ENCODE results near the gene AXIN2.

AXIN2 gene

DNA sequence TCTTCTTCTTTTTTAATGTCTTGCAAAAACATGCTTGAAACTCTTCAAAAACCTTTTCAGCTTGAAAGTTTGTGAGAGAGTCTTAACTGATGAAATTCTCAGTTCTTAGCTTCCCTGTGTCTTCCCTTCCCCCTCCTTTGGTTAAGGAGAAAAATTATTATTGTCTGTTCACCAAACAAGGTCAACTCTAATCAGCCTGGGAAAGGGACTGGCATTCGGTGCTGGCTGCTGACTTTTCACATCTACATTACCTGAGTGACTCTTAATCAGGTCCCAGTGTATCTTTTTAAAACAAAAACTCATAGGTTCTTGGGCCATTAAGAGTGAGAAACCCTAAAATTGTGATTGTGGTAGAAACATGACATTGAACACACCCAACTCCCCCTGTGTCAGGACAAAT, 39.1 kb upstream of the AXIN2 start:
- no peak overlapping the region for H3K4me3 ChIP-seq (replicated peaks; ENCODE audit: low read depth, low read length)
- DNase-seq (ENCODE audit: extremely low read depth, low read depth): no peak
- TF ChIP-seq, protein P1, sequence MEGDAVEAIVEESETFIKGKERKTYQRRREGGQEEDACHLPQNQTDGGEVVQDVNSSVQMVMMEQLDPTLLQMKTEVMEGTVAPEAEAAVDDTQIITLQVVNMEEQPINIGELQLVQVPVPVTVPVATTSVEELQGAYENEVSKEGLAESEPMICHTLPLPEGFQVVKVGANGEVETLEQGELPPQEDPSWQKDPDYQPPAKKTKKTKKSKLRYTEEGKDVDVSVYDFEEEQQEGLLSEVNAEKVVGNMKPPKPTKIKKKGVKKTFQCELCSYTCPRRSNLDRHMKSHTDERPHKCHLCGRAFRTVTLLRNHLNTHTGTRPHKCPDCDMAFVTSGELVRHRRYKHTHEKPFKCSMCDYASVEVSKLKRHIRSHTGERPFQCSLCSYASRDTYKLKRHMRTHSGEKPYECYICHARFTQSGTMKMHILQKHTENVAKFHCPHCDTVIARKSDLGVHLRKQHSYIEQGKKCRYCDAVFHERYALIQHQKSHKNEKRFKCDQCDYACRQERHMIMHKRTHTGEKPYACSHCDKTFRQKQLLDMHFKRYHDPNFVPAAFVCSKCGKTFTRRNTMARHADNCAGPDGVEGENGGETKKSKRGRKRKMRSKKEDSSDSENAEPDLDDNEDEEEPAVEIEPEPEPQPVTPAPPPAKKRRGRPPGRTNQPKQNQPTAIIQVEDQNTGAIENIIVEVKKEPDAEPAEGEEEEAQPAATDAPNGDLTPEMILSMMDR (IDR thresholded peaks at IDR 0.05; ENCODE audit: low read depth, low read length, missing control alignments): no peak

DNA sequence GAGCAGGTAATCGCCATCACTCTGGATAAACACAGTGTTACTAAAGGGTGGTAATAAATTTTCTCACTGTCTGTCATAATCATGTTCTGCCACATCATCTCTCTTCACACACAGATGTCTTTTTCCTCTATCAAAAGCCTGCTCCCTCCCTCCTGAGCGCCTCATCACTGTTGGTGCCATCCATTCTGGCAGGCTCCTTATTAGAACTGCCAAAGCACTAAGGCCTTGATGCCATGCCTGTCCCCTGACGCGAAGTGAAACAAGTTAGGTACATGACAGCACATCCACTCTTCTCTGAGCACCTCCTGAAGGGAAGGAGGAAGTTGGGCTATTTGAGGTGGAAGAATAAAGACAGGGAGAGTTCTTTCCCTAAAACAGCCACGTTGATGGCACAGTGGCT, 38.2 kb upstream of the AXIN2 start:
- no peak overlapping the region for H3K4me3 ChIP-seq (replicated peaks; ENCODE audit: low read depth, low read length)
- no peak for DNase-seq (ENCODE audit: extremely low read depth, low read depth)
- TF ChIP-seq, protein P1 (IDR thresholded peaks at IDR 0.05; ENCODE audit: low read depth, low read length, missing control alignments): no peak

DNA sequence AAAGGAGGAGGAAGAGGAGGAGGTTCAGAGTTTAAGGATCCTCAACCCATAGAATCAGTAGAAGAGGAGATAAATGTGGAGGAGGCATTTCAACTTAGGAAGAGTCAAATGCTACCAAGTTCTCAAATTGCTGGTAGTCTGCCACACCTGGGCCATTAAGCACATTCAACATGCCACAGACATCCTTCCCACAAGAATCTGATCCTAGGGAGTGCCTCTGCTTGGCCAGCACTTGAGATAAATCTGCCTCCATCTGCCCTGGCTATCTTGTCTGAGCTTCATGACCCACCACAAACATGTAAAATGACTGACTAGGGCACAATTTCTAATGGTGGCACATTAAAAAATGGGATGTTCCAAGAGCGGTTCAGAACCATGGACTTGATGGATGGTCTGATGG, 37.3 kb upstream of the AXIN2 start:
- H3K4me3 ChIP-seq (replicated peaks; ENCODE audit: low read depth, low read length): no peak overlapping the region
- TF ChIP-seq, protein P1 (IDR thresholded peaks at IDR 0.05; ENCODE audit: low read depth, low read length, missing control alignments): no peak
- DNase-seq (ENCODE audit: extremely low read depth, low read depth): no peak

DNA sequence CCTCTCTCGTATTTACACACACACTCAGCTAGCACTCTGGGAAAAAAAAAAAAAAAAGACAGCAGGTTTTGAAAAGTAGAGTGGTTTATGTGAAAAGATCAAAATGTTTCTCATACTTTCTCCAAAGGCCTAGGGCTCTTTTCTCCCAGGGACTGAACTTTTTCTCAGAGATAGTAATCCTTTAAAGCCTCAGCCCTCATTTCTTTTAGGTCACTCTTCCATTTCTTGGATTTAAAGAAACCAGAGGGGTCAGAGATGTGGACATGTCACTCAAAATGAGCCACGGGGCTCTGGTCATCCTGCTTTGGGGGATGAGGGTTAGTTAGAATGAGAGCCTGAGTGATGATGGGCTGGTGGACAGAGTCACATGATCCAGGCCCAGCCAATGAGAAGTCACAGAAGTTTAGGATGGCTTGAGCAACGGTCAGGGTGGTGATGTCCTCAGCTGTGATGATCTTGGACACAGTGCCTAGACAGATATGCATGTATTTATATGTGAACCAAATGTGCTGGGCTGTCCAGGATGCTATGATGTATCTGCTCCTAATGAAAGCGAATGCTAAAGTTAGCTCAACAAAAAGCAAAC, 33.7 kb upstream of the AXIN2 start:
- TF ChIP-seq, protein P1 (IDR thresholded peaks at IDR 0.05; ENCODE audit: low read depth, low read length, missing control alignments): no peak
- no peak overlapping the region for H3K4me3 ChIP-seq (replicated peaks; ENCODE audit: low read depth, low read length)
- DNase-seq (ENCODE audit: extremely low read depth, low read depth): no peak

DNA sequence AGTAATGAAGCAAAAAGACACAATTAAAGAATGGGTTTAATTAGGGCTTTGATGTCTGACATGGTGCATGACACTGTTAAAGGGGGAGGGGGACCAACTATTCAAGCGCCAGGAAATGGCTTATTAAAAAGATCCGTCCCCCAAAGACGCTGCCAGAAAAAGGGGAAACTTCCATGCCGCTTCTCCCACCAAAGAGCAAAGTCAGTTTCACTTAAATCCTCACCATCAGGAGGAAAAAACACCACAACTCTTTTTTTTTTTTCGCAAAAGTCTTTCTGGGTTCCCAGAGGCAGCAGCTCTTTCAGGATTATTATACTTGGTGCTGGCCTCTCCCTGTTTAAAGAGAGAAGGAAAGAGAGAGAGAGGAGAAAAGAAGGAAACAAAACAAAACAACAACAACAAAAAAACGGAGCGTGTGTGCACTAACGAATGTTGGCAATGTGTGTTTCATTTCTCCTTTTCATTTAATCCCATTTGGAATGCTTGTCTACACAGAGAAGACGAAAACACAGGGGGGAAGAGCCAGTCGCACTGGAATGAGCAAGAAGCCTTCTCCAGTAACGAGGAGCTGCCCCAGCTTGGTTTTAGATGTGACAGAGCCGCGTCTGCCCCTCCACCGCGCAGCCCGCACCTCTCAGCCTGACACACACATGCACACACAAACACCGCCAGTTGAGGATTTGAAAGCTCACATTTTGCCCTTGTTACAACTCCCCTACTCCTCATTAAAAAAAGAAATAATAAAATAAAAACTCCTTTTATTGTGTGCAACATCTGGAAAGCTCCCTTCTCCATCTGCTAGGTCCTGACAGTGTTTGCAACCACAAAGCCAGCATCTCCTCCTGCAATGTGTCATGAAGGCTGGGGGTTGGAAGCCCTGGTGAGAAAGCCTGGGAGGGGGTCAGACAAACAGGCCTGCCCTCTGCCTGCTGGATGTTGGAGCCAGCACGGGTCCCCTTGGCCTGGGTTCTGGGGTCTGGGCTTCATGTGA, 32.7 kb upstream of the AXIN2 start:
- TF ChIP-seq, protein P1 (IDR thresholded peaks at IDR 0.05; ENCODE audit: low read depth, low read length, missing control alignments): no peak
- peak overlapping the region; percentile 24 for H3K4me3 ChIP-seq (replicated peaks; ENCODE audit: low read depth, low read length)
- DNase-seq (ENCODE audit: extremely low read depth, low read depth): peak; percentile 43

DNA sequence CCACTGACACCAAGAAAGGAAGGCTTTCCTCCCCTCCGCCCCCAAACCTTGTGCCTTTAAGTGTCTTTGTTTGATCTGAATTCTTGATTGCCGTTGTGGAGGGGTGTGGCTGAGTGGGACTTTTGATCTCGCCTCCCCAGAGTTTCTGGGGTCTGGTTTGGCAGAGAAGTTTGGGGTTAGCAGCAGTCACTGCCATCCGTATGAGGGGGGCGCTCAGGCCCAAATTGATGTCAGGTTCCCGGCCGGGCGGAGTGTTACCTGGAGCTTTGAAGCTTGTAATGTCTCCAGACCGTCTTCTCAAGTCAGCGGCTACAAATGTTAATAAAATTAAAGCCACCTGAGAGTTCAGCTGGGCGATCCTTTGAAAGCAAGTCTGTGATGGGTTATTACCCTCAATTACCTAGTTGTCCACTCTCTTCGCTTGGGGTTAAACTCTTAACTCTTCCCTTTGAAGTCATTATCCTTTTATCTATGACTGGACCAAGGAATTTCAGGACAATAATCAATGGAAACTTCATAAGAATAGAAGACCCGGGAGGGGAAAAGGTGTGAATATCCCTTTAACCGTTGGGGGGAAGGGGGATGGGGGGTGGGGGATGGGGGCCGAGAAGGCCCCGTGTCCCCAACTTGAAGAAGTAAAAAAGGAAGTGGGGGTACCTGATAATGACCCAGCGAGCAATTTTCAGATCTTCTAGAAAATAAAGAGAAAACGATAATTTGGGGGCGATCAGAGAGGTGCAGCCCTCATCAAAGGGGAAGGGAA, 31.8 kb upstream of the AXIN2 start:
- no peak for DNase-seq (ENCODE audit: extremely low read depth, low read depth)
- TF ChIP-seq, protein P1 (IDR thresholded peaks at IDR 0.05; ENCODE audit: low read depth, low read length, missing control alignments): no peak
- no peak overlapping the region for H3K4me3 ChIP-seq (replicated peaks; ENCODE audit: low read depth, low read length)

Measured in HFF-Myc (cell line).